Stimulated activated CD4-positive, alpha-beta T cell treated with anti-CD3 and anti-CD28 coated beads, Interleukin-15, amount 100 ng/mL, for 48 hours (primary cell): ENCODE measurements around the gene STIM1.
"Not testable (repeated sequence)": the region's sequence is repeated elsewhere in the genome, so short reads cannot be mapped to it uniquely, and the experiment has no call there.

ENCODE experiments used
- DNase-seq, 2 donors: peaks; one replicate each; pipeline ENCODE4 v3.0.0-alpha.2; 2020; ENCODE audit warnings: low read depth in 2 of 2

The STIM1 gene

DNA sequence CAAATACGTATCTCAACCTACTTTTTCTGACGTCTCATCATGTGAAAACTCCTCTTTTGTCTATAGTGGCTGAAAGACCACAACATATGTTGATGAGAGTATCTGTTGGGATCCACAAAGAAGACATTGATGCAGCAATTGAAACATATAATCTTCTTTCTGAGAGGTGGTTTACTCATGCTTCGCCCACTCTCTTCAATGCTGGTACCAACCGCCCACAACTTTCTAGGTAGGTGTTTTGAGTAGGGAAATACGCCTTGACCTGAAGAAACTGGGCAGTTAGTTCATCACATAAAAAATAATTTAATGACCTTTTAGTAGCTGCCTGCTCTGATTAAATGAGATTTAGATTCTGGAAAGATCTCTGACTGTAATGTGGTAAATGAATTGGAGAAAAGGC, 256.4 kb downstream of the STIM1 start:
- no peak for DNase-seq

DNA sequence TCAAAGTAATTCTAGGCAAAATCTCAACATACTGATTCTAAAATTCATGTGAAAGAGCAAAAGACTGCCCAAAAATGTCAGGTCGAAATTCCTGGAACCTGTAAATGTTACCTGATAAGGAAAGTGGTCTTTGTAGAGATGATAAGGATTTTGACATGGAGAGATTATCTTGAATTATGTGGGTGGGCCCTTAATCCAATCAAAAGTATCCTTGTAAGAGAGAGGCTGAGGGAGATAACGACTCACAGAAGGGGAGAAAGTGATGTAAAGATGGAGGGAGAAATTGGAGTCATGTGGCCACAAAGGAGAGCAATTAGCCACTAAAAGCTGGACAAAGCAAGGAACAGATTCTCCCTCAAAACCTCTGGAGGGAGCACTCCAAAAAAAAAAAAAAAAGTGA, 259.7 kb downstream of the STIM1 start:
- DNase-seq: no peak

DNA sequence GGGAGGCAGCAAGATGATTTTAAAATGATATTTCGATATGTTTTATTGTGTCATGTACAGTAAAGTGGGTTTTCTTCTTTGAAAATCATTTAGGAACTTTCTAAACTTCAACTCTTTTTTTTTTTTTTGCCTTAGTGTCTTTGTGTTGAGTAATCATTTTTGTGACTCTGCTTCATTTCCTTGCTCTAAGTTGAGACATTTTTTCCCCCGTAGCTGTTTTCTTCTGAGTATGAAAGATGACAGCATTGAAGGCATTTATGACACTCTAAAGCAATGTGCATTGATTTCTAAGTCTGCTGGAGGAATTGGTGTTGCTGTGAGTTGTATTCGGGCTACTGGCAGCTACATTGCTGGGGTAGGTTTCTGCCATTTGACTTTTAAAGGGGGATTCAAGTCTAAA, 262.6 kb downstream of the STIM1 start:
- no peak for DNase-seq

DNA sequence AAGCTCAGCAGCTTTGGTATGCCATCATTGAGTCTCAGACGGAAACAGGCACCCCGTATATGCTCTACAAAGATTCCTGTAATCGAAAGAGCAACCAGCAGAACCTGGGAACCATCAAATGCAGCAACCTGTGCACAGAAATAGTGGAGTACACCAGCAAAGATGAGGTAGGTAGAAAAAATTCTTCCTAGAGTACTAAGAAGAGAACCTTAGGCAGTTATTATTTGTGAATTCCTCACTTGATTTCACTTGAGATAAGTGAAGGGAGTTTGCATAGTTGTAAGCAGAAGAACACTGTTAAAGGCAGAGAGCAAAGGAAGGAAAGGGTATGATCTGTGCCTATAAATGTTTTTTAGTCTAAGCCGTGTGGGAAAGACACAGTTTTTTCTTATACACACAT, 267.8 kb downstream of the STIM1 start:
- no peak for DNase-seq

DNA sequence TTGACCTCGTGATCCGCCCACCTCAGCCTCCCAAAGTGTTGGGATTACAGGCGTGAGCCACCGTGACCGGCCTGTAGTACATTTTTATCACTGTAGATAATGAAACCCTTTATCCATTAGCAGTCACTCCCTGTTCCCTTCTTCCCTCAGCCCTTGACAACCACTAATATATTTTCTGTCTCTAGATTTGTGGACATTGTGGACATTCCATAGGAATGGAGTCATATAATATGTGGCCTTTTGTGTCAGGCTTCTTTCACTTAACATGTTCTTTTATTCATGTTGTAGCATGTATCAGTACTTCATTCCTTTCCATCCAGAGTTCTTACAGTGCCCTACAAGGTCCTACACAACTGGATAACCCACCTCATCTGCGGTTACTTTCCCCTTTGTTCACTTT, 269.7 kb downstream of the STIM1 start:
- no peak for DNase-seq

DNA sequence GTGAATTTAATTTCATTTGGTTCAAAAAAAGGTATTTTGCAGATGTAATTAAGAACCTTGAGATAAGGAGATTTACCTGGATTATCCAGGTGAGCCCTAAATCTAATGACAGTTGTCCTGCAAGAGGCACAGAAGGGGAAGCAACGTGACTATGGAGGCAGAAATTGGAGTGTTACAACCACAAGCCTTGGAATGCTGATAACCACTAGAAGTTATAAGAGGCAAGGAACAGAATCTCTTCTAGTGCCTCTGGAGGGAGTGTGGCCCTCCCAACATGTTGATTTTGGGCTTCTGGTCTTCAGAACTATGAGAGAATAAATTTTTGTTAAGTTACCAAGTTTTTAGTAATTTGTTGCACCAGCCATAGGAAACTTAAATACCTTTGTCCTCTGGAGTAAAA, 271.9 kb downstream of the STIM1 start:
- no peak for DNase-seq

DNA sequence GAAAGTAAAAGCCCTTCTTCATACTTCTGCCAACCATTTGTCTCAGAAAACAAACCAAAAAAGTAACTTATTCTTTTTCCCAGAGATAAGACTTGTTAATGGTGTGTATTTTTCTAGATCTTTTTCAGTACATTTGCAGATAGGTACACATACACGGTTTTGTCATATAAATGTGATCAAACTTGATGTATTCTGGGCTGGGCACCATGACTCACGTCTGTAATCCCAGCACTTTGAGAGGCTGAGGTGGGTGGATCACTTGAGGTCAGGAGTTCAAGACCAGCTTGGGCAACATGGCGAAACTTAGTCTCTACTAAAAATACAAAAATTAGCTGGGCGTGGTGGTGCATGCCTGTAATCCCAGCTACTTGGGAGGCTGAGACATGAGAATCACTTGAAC, 274.8 kb downstream of the STIM1 start:
- not testable (repeated sequence) for DNase-seq

DNA sequence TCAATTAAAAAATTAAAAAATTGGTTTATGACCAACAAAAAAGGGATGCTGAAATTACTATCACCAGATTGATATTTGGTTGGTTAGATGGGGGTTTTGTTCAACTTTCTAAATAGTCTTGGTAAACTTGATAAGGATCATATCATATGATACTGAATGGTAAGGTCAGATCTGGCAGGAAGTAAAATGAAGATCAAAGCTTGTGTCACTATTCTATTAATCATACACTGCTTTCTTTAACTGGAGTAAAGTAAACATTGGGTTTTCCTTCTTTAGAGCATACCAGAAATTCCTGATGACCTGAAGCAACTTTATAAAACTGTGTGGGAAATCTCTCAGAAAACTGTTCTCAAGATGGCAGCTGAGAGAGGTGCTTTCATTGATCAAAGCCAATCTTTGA, 279.3 kb downstream of the STIM1 start:
- DNase-seq: no peak

DNA sequence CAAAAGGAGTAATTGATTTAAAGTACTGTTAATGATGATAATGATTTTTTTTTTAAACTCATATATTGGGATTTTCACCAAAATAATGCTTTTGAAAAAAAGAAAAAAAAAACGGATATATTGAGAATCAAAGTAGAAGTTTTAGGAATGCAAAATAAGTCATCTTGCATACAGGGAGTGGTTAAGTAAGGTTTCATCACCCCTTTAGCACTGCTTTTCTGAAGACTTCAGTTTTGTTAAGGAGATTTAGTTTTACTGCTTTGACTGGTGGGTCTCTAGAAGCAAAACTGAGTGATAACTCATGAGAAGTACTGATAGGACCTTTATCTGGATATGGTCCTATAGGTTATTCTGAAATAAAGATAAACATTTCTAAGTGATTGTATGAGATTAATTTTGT, 283.0 kb downstream of the STIM1 start:
- DNase-seq: no peak

DNA sequence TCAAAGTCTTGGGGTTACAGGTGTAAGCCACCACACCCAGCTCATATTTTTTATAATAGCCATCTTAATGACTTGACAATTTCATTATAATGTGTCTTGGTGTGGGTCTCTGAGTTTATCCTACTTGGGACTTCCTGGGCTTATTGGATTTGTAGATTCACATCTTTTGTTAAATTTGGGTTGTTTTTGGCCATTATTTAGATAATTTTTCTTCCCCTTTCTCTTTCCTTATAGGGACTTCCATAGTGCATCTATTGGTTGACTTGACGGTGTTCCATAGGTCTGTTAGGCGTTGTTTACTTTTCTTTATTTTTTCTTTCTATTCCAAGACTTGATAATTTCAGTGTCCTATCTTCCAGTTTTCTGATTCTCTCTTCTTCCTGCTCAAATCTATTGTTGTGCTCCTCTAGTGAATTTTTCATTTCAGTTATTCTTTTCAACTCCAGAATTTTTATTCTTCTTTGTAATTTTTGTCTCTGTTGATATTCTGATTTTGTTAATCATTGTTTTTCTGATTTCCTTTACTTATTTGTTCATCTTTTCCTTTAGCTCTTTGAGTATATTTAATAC, 284.7 kb downstream of the STIM1 start:
- DNase-seq: no peak
